DLD1 (cell line): ENCODE data around the gene TRIM66.

ENCODE experiments used
- in situ Hi-C: cut with HindIII; loops from 2 replicates; pipeline ENCODE4 v1.10.0; 2017; ENCODE audit warnings: low sequenced_read_pairs

Gene TRIM66

GRCh38 chr11:8614497-8614896 lies 68.0 kb downstream of the TRIM66 start:
- in situ Hi-C loops, result no loop called here

GRCh38 chr11:8613036-8613435 lies 69.4 kb downstream of the TRIM66 start:
- in situ Hi-C loops, result no loop called here

- in situ Hi-C loops, result no loop called here
Measured at GRCh38 chr11:8612522-8612921, 69.9 kb downstream of the TRIM66 start.

GRCh38 chr11:8610532-8611116 lies 71.8 kb downstream of the TRIM66 start:
- in situ Hi-C loops, result no loop called here

- in situ Hi-C loops, result no loop called here
Measured at GRCh38 chr11:8608652-8609051, 73.8 kb downstream of the TRIM66 start.

- in situ Hi-C loops, result no loop called here
Measured at GRCh38 chr11:8605971-8606563, 76.4 kb downstream of the TRIM66 start.

GRCh38 chr11:8604078-8604723 lies 78.3 kb downstream of the TRIM66 start:
- in situ Hi-C loops, result no loop called here

- in situ Hi-C loops, result no loop called here
Measured at GRCh38 chr11:8603696-8604077, 78.8 kb downstream of the TRIM66 start.

- in situ Hi-C loops, result no loop called here
Measured at GRCh38 chr11:8601376-8602133, 80.9 kb downstream of the TRIM66 start.

- in situ Hi-C loops, result no loop called here
Measured at GRCh38 chr11:8598506-8598905, 84.0 kb downstream of the TRIM66 start.

- in situ Hi-C loops, result no loop called here
Measured at GRCh38 chr11:8597182-8597581, 85.3 kb downstream of the TRIM66 start.

- in situ Hi-C loops, result no loop called here
Measured at GRCh38 chr11:8596504-8597046, 85.9 kb downstream of the TRIM66 start.

GRCh38 chr11:8593935-8594909 lies 88.2 kb downstream of the TRIM66 start, which contains the start of gene STK33:
Gene STK33, minus strand, starts transcription at chr11:8594228. Its CDS starts 119,323 bp downstream, at chr11:8474905.
- in situ Hi-C loops, result no loop called here

GRCh38 chr11:8593455-8593854 lies 89.0 kb downstream of the TRIM66 start:
- in situ Hi-C loops, result no loop called here

GRCh38 chr11:8587915-8588314 lies 94.5 kb downstream of the TRIM66 start:
- in situ Hi-C loops, result no loop called here

- in situ Hi-C loops, result no loop called here
Measured at GRCh38 chr11:8586805-8587204, 95.7 kb downstream of the TRIM66 start.

- in situ Hi-C loops, result no loop called here
Measured at GRCh38 chr11:8586184-8586583, 96.3 kb downstream of the TRIM66 start.

GRCh38 chr11:8584511-8584910 lies 98.0 kb downstream of the TRIM66 start:
- in situ Hi-C loops, result no loop called here

- in situ Hi-C loops, result no loop called here
Measured at GRCh38 chr11:8584082-8584481, 98.4 kb downstream of the TRIM66 start.

GRCh38 chr11:8581300-8581699 lies 101.2 kb downstream of the TRIM66 start:
- in situ Hi-C loops, result no loop called here
